ENCODE measurements around the gene ADCK2.
A peak's percentile ranks its signal among the peaks of the same experiment; 100 is the strongest.

The ADCK2 gene

GRCh38 chr7:140695381-140695780, 22.6 kb downstream of the ADCK2 start:
- DNase-seq (ENCODE audit: low read depth) = no peak
- no peak overlapping the region for H3K4me3 ChIP-seq (replicated peaks; ENCODE audit: low read depth, low read length)
- no peak for TF ChIP-seq CTCF (IDR thresholded peaks at IDR 0.05; ENCODE audit: low read length, missing control alignments)

- no peak for TF ChIP-seq CTCF (IDR thresholded peaks at IDR 0.05; ENCODE audit: low read length, missing control alignments)
- peak overlapping the region; percentile 89 for H3K4me3 ChIP-seq (replicated peaks; ENCODE audit: low read depth, low read length)
- DNase-seq (ENCODE audit: low read depth) = peak; percentile 89
Observed at GRCh38 chr7:140696024-140696679, 23.4 kb downstream of the ADCK2 start.

GRCh38 chr7:140696680-140697446, 24.1 kb downstream of the ADCK2 start, which contains the start of gene NDUFB2:
Gene NDUFB2 (plus strand): TSS chr7:140696708. CDS start chr7:140696745, 37 bp downstream.
- H3K4me3 ChIP-seq (replicated peaks; ENCODE audit: low read depth, low read length) = peak within 1 kb of the TSS; percentile 89
- no peak for TF ChIP-seq CTCF (IDR thresholded peaks at IDR 0.05; ENCODE audit: low read length, missing control alignments)
- peak; percentile 77 for DNase-seq (ENCODE audit: low read depth)

- peak; percentile 42 for DNase-seq (ENCODE audit: low read depth)
- TF ChIP-seq CTCF (IDR thresholded peaks at IDR 0.05; ENCODE audit: low read length, missing control alignments) = no peak
- peak overlapping the region; percentile 89 for H3K4me3 ChIP-seq (replicated peaks; ENCODE audit: low read depth, low read length)
Observed at GRCh38 chr7:140697447-140698143, 24.9 kb downstream of the ADCK2 start.

GRCh38 chr7:140698477-140698876, 25.7 kb downstream of the ADCK2 start:
- no peak overlapping the region for H3K4me3 ChIP-seq (replicated peaks; ENCODE audit: low read depth, low read length)
- DNase-seq (ENCODE audit: low read depth) = no peak
- TF ChIP-seq CTCF (IDR thresholded peaks at IDR 0.05; ENCODE audit: low read length, missing control alignments) = no peak

GRCh38 chr7:140702774-140703173, 30.0 kb downstream of the ADCK2 start:
- no peak overlapping the region for H3K4me3 ChIP-seq (replicated peaks; ENCODE audit: low read depth, low read length)
- no peak for DNase-seq (ENCODE audit: low read depth)

More at GRCh38 chr7:140702774-140703173, 30.0 kb downstream of the ADCK2 start:
- TF ChIP-seq CTCF (IDR thresholded peaks at IDR 0.05; ENCODE audit: low read length, missing control alignments) = no peak
